H1 (cell line): ENCODE data around the gene PRRX2. TPM values are rescaled to one million over a fixed set of nuclear protein-coding genes. Genes with fewer than 3 reads are reported as not detected.

Experiments
- CBX5 ChIP-seq: fragments of 300-800, 300-1000 bp; sonication (generic); IDR thresholded peaks from 2 replicates; pipeline ENCODE4 v1.7.1; 2016; ENCODE audit warnings: antibody characterized with exemption, low read length, low read depth
- EP300 ChIP-seq, 2 experiments: IDR thresholded peaks; 1 replicate in 1 of 2; 2 replicates in 1 of 2; pipeline ENCODE4 v1.6.1; 2011 to 2012; ENCODE audit warnings: low read depth in 2 of 2, low read length in 2 of 2, mild to moderate bottlenecking in 2 of 2, borderline replicate concordance in 1 of 2, inconsistent platforms in 1 of 2, moderate library complexity in 1 of 2
- RXRA ChIP-seq: IDR thresholded peaks from 2 replicates; pipeline ENCODE4 v1.6.1; 2011; ENCODE audit warnings: low read depth, mild to moderate bottlenecking, low read length, moderate library complexity; ENCODE audit not compliant: insufficient read depth
- polyA plus RNA-seq, 7 experiments: library from polyadenylated mRNA; depleted of rRNA in 3 of 7; stranded (reverse) in 5 of 7; unstranded in 2 of 7; fragments of >200 nt in 5 of 7; fragments of 200-250 nt in 2 of 7; gene quantifications; 1 replicate in 5 of 7; 2 replicates in 1 of 7; 4 replicates in 1 of 7; pipeline versions ENCODE4 v1.2.1 to v1.2.3, GENCODE V29; 2011 to 2013; ENCODE audit warnings: missing spikeins in 2 of 7, mixed read lengths in 2 of 7
- total RNA-seq: library from RNA; stranded (reverse); fragmentation: NEBNext Ultra II Directional; extraction: Animal tissue kit (Norgen Biotek cat#: 25700); gene quantifications from 2 replicates; pipeline ENCODE4 v1.2.1, GENCODE V29; 2021

PRRX2 gene
- total and polyA plus RNA-seq, 2 of the 8 experiments (the other 6 are each of a cell fraction or from before 2014, with no cell fraction given): 5.8 to 9.2 TPM

GRCh38 chr9:129720865-129721545, 55.6 kb downstream of the PRRX2 start (continued):
- TF ChIP-seq RXRA (no peak), CBX5 (no peak), EP300 (IDR thresholded peaks at IDR 0.05; ENCODE audit: borderline replicate concordance in 1 of 2, low read depth in 2 of 2, low read length in 2 of 2) (no peak)
- TF ChIP-seq, all 59 proteins: peak for 2
